ENCODE measurements around the gene NCKAP5L.
"Not testable (repeated sequence)": the region's sequence is repeated elsewhere in the genome, so short reads cannot be mapped to it uniquely, and the experiment has no call there.

NCKAP5L gene

DNA sequence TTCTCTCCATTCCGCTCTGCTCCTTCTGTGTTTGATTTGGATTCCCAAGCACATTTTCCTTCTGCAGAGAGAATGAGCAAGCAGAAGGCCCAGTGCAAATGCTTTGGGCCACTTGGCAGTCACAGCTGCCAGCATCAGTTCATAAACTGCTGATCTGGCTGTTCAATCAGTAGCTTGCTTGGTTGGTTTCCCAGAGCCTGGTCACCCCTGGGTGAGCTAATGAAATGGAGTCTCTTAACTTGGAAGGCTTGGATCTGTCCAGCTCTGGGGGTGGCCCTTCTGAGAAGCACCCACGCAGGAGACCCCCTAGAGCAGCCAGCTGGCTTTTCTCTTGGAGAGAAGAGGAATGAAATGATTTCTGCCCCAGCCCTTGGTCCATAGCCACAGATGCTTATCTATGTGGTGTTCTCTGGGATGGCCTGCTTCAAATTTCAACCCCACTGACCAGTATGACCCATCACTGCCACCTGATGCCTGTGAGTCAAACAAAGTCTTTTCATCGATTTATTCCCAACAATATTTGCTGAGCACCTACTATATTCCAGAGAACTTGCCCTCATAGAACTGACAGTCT, 45.2 kb upstream of the NCKAP5L start:
- Histone ChIP-seq H3K4me3 (ENCODE audit: insufficient read length, low read depth) (no peak overlapping the region), H3K27me3 (ENCODE audit: insufficient read depth, insufficient read length) (peaks cover 6% of the 10 kb centered on the region), H3K9me3 (ENCODE audit: insufficient read depth, low read length) (peaks cover 5% of the 10 kb centered on the region; the same call in 1 of the 2 replicates), H3K4me1 (ENCODE audit: insufficient read depth, insufficient read length) (peaks cover 18% of the 10 kb centered on the region), H3K36me3 (ENCODE audit: insufficient read depth, insufficient read length, low read length) (no peaks in the 10 kb centered on the region), H3K9ac (ENCODE audit: insufficient read length, low read depth) (no peak overlapping the region)
- no peak for DNase-seq (ENCODE audit: low read depth, low spot score)
- TF ChIP-seq SUZ12 (IDR thresholded peaks at IDR 0.05; ENCODE audit: extremely low read depth, insufficient read depth, insufficient read length) = no peak
- no peak for TF ChIP-seq ZNF274 (IDR thresholded peaks at IDR 0.05; ENCODE audit: low read depth, low read length)
- TF ChIP-seq YY1 (IDR thresholded peaks at IDR 0.05; ENCODE audit: insufficient read depth, insufficient read length) = no peak

DNA sequence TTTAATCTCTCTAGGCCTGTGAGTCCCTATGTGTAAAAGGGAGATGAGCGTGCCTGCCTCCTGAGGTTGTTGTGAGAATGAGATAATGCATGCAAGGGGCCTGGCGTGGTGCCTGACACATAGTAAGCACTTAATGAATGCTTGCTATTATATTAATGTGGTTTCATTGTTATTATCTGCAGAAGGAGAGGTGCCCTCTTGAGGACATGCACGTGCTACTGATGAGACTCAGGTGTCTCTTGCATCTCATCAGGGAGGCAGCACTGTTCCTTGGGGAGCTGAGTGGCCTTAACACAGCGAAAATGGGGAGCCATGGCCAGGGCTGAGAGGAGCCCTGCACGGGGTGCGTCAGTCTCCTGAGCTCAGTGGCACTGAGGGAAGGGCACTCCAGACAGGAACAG, 44.6 kb upstream of the NCKAP5L start:
- no peak for TF ChIP-seq ZNF274 (IDR thresholded peaks at IDR 0.05; ENCODE audit: low read depth, low read length)
- TF ChIP-seq SUZ12 (IDR thresholded peaks at IDR 0.05; ENCODE audit: extremely low read depth, insufficient read depth, insufficient read length) = no peak
- no peak for TF ChIP-seq YY1 (IDR thresholded peaks at IDR 0.05; ENCODE audit: insufficient read depth, insufficient read length)

DNA sequence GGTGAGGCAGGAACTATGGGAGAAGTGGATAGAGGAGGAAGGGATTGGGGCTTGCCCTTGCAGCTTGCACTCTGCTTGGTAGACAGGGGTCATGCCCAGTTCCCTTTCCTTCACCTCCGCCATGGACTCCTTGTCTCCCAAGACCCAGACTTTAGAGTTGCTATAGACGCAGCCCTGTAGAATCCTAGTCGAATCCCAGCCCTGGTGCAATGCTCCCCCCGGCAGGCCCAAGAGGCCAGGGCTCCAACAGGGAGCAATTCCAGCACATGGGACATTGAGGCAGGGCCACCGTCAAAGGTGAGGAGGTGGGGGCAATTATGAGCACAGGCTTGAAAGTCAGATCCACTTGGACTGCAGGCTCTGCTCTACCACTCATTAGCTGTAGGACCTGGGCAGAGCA, 44.2 kb upstream of the NCKAP5L start:
- no peak for TF ChIP-seq YY1 (IDR thresholded peaks at IDR 0.05; ENCODE audit: insufficient read depth, insufficient read length)
- TF ChIP-seq ZNF274 (IDR thresholded peaks at IDR 0.05; ENCODE audit: low read depth, low read length) = no peak
- H3K9ac ChIP-seq (ENCODE audit: insufficient read length, low read depth) = no peak overlapping the region
- no peak overlapping the region for H3K4me3 ChIP-seq (ENCODE audit: insufficient read length, low read depth)
- peaks cover 6% of the 10 kb centered on the region for H3K27me3 ChIP-seq (ENCODE audit: insufficient read depth, insufficient read length)
- peaks cover 18% of the 10 kb centered on the region for H3K4me1 ChIP-seq (ENCODE audit: insufficient read depth, insufficient read length)
- no peaks in the 10 kb centered on the region for H3K36me3 ChIP-seq (ENCODE audit: insufficient read depth, insufficient read length, low read length)
- H3K9me3 ChIP-seq (ENCODE audit: insufficient read depth, low read length) = no peaks in the 10 kb centered on the region
- DNase-seq (ENCODE audit: low read depth, low spot score) = no peak

More for the DNA sequence above, 44.6 kb upstream of the NCKAP5L start:
- Histone ChIP-seq H3K36me3 (ENCODE audit: insufficient read depth, insufficient read length, low read length) (no peaks in the 10 kb centered on the region), H3K27me3 (ENCODE audit: insufficient read depth, insufficient read length) (peaks cover 6% of the 10 kb centered on the region), H3K9ac (ENCODE audit: insufficient read length, low read depth) (no peak overlapping the region), H3K4me3 (ENCODE audit: insufficient read length, low read depth) (no peak overlapping the region), H3K9me3 (ENCODE audit: insufficient read depth, low read length) (no peaks in the 10 kb centered on the region), H3K4me1 (ENCODE audit: insufficient read depth, insufficient read length) (peaks cover 18% of the 10 kb centered on the region)
- DNase-seq (ENCODE audit: low read depth, low spot score) = no peak

DNA sequence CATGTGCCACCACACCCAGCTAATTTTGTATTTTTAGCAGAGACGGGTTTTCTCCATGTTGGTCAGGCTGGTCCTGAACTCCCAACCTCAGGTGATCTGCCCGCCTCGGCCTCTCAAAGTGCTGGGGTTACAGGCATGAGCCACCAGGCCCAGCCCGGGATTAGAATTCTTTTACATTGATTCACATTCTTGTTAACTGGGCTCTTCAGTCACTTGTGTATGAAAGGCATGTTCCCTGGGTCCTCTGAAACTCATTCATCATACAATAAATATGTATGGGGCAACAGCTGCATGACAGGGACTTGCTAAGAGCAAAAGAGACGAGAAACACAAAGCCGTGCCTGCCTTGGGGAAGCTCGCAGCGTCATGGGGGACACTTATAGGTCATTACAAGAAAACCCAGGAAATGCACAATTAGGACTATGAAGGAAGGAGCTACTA, 43.6 kb upstream of the NCKAP5L start:
- not testable (repeated sequence) for H3K9me3 ChIP-seq (ENCODE audit: insufficient read depth, low read length); DNase-seq (ENCODE audit: low read depth, low spot score); H3K9ac ChIP-seq (ENCODE audit: insufficient read length, low read depth); H3K27me3 ChIP-seq (ENCODE audit: insufficient read depth, insufficient read length); H3K36me3 ChIP-seq (ENCODE audit: insufficient read depth, insufficient read length, low read length); H3K4me3 ChIP-seq (ENCODE audit: insufficient read length, low read depth)
- peaks cover 18% of the 10 kb centered on the region for H3K4me1 ChIP-seq (ENCODE audit: insufficient read depth, insufficient read length)

DNA sequence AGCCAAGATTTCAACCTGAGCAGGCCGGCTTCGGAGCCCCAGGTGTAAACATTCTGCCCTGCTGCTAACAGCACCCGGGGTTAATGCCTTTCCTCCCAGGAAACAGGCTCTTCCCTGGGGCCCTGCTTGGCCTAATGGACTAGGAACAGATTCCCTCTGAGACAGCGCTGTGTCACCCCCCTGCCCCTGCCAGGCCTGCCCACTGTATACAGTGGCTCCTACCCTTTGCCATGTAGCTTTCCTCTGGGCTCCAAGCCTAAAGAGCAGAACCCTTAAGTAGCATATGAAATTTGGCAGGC, 43.0 kb upstream of the NCKAP5L start:
- no peak overlapping the region for H3K4me3 ChIP-seq (ENCODE audit: insufficient read length, low read depth)
- TF ChIP-seq SUZ12 (IDR thresholded peaks at IDR 0.05; ENCODE audit: extremely low read depth, insufficient read depth, insufficient read length) (no peak), YY1 (IDR thresholded peaks at IDR 0.05; ENCODE audit: insufficient read depth, insufficient read length) (no peak), ZNF274 (IDR thresholded peaks at IDR 0.05; ENCODE audit: low read depth, low read length) (no peak)
- no peaks in the 10 kb centered on the region for H3K9me3 ChIP-seq (ENCODE audit: insufficient read depth, low read length)
- no peak for DNase-seq (ENCODE audit: low read depth, low spot score)
- no peak overlapping the region for H3K9ac ChIP-seq (ENCODE audit: insufficient read length, low read depth)
- no peaks in the 10 kb centered on the region for H3K36me3 ChIP-seq (ENCODE audit: insufficient read depth, insufficient read length, low read length)
- peaks cover 6% of the 10 kb centered on the region for H3K27me3 ChIP-seq (ENCODE audit: insufficient read depth, insufficient read length)
- H3K4me1 ChIP-seq (ENCODE audit: insufficient read depth, insufficient read length) = peaks cover 18% of the 10 kb centered on the region

DNA sequence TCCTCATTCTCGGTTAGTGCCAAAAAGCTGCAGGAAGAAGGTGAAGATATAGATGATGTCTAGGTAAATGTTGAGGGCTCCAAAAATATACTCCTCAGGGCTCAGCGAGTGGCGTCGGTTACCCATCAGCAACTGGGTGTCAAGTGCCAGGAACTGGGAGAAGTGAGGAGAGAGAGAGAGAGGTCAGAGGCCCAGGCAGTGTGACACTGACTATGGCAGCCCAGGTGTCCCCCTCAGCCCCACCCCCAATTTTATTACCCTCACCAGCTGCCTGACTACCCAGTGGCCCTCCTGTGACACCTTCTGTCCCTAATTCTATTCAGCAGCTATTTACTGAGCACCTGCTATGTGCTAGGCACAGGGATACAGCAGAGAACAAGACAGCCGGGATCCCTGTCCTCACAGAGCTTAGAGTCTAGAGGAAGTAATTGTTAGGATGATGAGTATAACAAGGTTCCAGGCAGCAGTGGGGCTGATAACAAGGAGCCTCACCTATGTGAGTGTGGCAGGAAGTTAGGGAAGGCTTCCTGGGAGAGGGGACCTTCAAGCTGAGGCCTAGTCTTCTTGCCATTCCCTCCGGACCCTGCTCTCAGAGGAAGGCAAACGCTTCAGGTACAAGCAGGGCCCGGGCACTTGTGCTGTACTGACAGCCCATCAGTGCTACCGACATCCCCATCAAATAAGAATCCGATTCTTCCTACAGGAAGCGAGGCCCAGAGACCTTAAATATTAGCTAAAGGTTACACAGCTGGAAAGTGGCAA, 42.5 kb upstream of the NCKAP5L start:
- no peak overlapping the region for H3K9ac ChIP-seq (ENCODE audit: insufficient read length, low read depth)
- peaks cover 18% of the 10 kb centered on the region for H3K4me1 ChIP-seq (ENCODE audit: insufficient read depth, insufficient read length)
- no peak for DNase-seq (ENCODE audit: low read depth, low spot score)
- H3K36me3 ChIP-seq (ENCODE audit: insufficient read depth, insufficient read length, low read length) = no peaks in the 10 kb centered on the region
- H3K9me3 ChIP-seq (ENCODE audit: insufficient read depth, low read length) = no peaks in the 10 kb centered on the region
- TF ChIP-seq ZNF274 (IDR thresholded peaks at IDR 0.05; ENCODE audit: low read depth, low read length) (no peak), YY1 (IDR thresholded peaks at IDR 0.05; ENCODE audit: insufficient read depth, insufficient read length) (no peak), SUZ12 (IDR thresholded peaks at IDR 0.05; ENCODE audit: extremely low read depth, insufficient read depth, insufficient read length) (no peak)
- H3K27me3 ChIP-seq (ENCODE audit: insufficient read depth, insufficient read length) = peaks cover 6% of the 10 kb centered on the region
- H3K4me3 ChIP-seq (ENCODE audit: insufficient read length, low read depth) = no peak overlapping the region

DNA sequence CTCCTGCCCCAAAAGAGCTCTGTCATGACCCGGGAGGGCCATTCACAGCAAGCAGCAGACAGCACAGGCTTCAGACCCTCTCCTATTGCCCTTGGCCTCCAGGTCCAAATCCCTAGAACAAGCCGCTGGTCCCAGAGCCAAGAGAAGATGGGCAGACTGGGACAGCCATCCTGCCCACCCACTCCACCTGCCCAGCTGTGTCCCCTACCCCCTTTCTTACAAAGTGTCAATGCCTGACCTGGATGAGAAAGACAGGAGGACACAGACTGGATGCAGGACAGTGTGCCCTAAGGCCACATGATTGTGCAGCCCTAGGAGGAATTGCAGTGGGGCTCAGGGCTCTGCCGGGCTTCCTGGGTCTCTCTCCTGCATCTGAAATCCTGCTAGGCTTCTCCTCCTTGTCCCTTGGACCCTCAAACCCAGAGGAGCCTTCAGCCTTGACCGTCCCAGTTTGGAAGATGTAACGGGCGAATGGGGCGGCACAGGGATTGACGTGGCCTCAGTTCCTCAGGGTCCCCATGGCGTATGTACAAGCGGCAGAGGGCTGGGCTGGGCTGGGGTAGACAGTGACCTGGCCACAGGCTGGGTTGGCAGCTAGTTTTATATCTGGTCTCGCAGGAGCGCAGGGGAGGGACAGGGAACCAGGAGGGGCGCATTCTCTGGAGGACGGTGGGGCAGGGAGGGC, 41.7 kb upstream of the NCKAP5L start:
- Histone ChIP-seq H3K4me1 (ENCODE audit: insufficient read depth, insufficient read length) (peaks cover 18% of the 10 kb centered on the region), H3K9ac (ENCODE audit: insufficient read length, low read depth) (no peak overlapping the region)
- TF ChIP-seq SUZ12 (IDR thresholded peaks at IDR 0.05; ENCODE audit: extremely low read depth, insufficient read depth, insufficient read length) = no peak
- TF ChIP-seq YY1 (IDR thresholded peaks at IDR 0.05; ENCODE audit: insufficient read depth, insufficient read length) = no peak

More for the DNA sequence above, 41.7 kb upstream of the NCKAP5L start:
- Histone ChIP-seq H3K36me3 (ENCODE audit: insufficient read depth, insufficient read length, low read length) (no peaks in the 10 kb centered on the region), H3K27me3 (ENCODE audit: insufficient read depth, insufficient read length) (peaks cover 10% of the 10 kb centered on the region), H3K4me3 (ENCODE audit: insufficient read length, low read depth) (no peak overlapping the region), H3K9me3 (ENCODE audit: insufficient read depth, low read length) (no peaks in the 10 kb centered on the region)
- no peak for DNase-seq (ENCODE audit: low read depth, low spot score)
